Naive B cell (primary cell): ENCODE results near the gene SYNRG. TPM values are rescaled to one million over a fixed set of nuclear protein-coding genes. Genes with fewer than 3 reads are reported as not detected.

Experiments used
- ATAC-seq, 2 donors: fragments of 150-1000 bp; cut with Tn5 transposase; 2 replicates each; pipeline ENCODE4 v1.10.0; 2021; ENCODE audit warnings: low read depth in 2 of 2, mild to moderate bottlenecking in 2 of 2, moderate library complexity in 2 of 2
- DNase-seq: peaks from one replicate; pipeline ENCODE4 v3.0.0; 2022
- H3K27ac Mint-ChIP-seq, 6 donors: one replicate each; pipeline ENCODE4 v1.8.0; 2020 to 2022; ENCODE audit warnings: mild to moderate bottlenecking in 6 of 6, mixed read lengths in 6 of 6, moderate library complexity in 5 of 6, inconsistent platforms in 2 of 6
- H3K27me3 Mint-ChIP-seq, 3 donors: one replicate each; pipeline ENCODE4 v1.8.0; 2021 to 2022; ENCODE audit warnings: mixed read lengths in 3 of 3, mild to moderate bottlenecking in 1 of 3
- H3K36me3 Mint-ChIP-seq, 2 donors: one replicate each; pipeline ENCODE4 v1.8.0; 2020 to 2022; ENCODE audit warnings: mixed read lengths in 2 of 2, inconsistent platforms in 1 of 2, mild to moderate bottlenecking in 1 of 2
- H3K4me1 Mint-ChIP-seq, 3 donors: one replicate each; pipeline ENCODE4 v1.8.0; 2020 to 2022; ENCODE audit warnings: mixed read lengths in 3 of 3, inconsistent platforms in 1 of 3, mild to moderate bottlenecking in 1 of 3, moderate library complexity in 1 of 3
- H3K4me3 Mint-ChIP-seq, 8 donors: one replicate each; pipeline ENCODE4 v1.8.0; 2020 to 2022; ENCODE audit warnings: mild to moderate bottlenecking in 8 of 8, mixed read lengths in 8 of 8, moderate library complexity in 8 of 8, inconsistent platforms in 2 of 8
- H3K9me3 Mint-ChIP-seq, 7 donors: one replicate each; pipeline ENCODE4 v1.8.0; 2020 to 2022; ENCODE audit warnings: mixed read lengths in 7 of 7, mild to moderate bottlenecking in 5 of 7, inconsistent platforms in 2 of 7, moderate library complexity in 1 of 7
- polyA plus RNA-seq, 6 donors: library from polyadenylated mRNA; unstranded; fragments of 300-500 nt; fragmentation: Illumina TruSeq; gene quantifications; one replicate each; pipeline ENCODE4 v1.2.3, GENCODE V29; 2021; ENCODE audit warnings: low read depth in 6 of 6

SYNRG gene
- polyA plus RNA-seq, 6 donors from 2014 or later, result 16.0 to 82.3 (median 58.0) TPM

GRCh38 chr17:37481001-37481665 lies 128.1 kb downstream of the SYNRG start:
- ATAC-seq (no peak), DNase-seq (no peak)
- Mint-ChIP-seq H3K27ac (no peak overlapping the region), H3K4me3 (no peak overlapping the region), H3K9me3 (no peaks in the 10 kb centered on the region), H3K4me1 (no peaks in the 10 kb centered on the region), H3K27me3 (no peaks in the 10 kb centered on the region), H3K36me3 (peaks cover 7 to 16% of the 10 kb centered on the region in 2 donors)

- H3K27ac Mint-ChIP-seq, result no peak overlapping the region
- peaks cover 7 to 16% of the 10 kb centered on the region in 2 donors for H3K36me3 Mint-ChIP-seq
- no peaks in the 10 kb centered on the region for H3K27me3 Mint-ChIP-seq
- no peak overlapping the region for H3K4me3 Mint-ChIP-seq
- H3K4me1 Mint-ChIP-seq, result no peaks in the 10 kb centered on the region
- ATAC-seq, result no peak
- DNase-seq, result no peak
- no peaks in the 10 kb centered on the region for H3K9me3 Mint-ChIP-seq
Observed at GRCh38 chr17:37480427-37480826, 128.8 kb downstream of the SYNRG start.

GRCh38 chr17:37479025-37479424 lies 130.2 kb downstream of the SYNRG start:
- Mint-ChIP-seq H3K4me3 (no peak overlapping the region), H3K9me3 (no peaks in the 10 kb centered on the region), H3K27ac (peak overlapping the region in 1 of 6 donors; percentile 54), H3K27me3 (no peaks in the 10 kb centered on the region), H3K4me1 (no peaks in the 10 kb centered on the region), H3K36me3 (peaks cover 7 to 16% of the 10 kb centered on the region in 2 donors)
- DNase-seq, result no peak
- no peak for ATAC-seq

- Mint-ChIP-seq H3K27me3 (no peaks in the 10 kb centered on the region), H3K27ac (no peak overlapping the region), H3K4me1 (no peaks in the 10 kb centered on the region), H3K4me3 (no peak overlapping the region), H3K36me3 (peaks cover 14 to 22% of the 10 kb centered on the region in 2 donors), H3K9me3 (no peaks in the 10 kb centered on the region)
- ATAC-seq (no peak), DNase-seq (no peak)
Observed at GRCh38 chr17:37478187-37478586, 131.0 kb downstream of the SYNRG start.

GRCh38 chr17:37476431-37477120 lies 132.6 kb downstream of the SYNRG start:
- Mint-ChIP-seq H3K4me1 (no peaks in the 10 kb centered on the region), H3K27ac (no peak overlapping the region), H3K4me3 (no peak overlapping the region), H3K27me3 (no peaks in the 10 kb centered on the region), H3K9me3 (no peaks in the 10 kb centered on the region), H3K36me3 (peaks cover 15 to 30% of the 10 kb centered on the region in 2 donors)
- ATAC-seq (no peak), DNase-seq (no peak)

GRCh38 chr17:37475731-37476420 lies 133.3 kb downstream of the SYNRG start:
- Mint-ChIP-seq H3K4me1 (no peaks in the 10 kb centered on the region), H3K36me3 (peaks cover 19 to 37% of the 10 kb centered on the region in 2 donors), H3K4me3 (no peak overlapping the region), H3K27me3 (no peaks in the 10 kb centered on the region), H3K27ac (no peak overlapping the region), H3K9me3 (no peaks in the 10 kb centered on the region)
- DNase-seq (no peak), ATAC-seq (no peak)

GRCh38 chr17:37470181-37470580 lies 139.0 kb downstream of the SYNRG start:
- H3K4me1 Mint-ChIP-seq, result no peaks in the 10 kb centered on the region
- no peak overlapping the region for H3K27ac Mint-ChIP-seq
- H3K36me3 Mint-ChIP-seq, result peaks cover 24 to 27% of the 10 kb centered on the region in 2 donors
- DNase-seq, result no peak
- no peak overlapping the region for H3K4me3 Mint-ChIP-seq
- no peaks in the 10 kb centered on the region for H3K27me3 Mint-ChIP-seq
- H3K9me3 Mint-ChIP-seq, result no peaks in the 10 kb centered on the region
- no peak for ATAC-seq

GRCh38 chr17:37466471-37466870 lies 142.7 kb downstream of the SYNRG start:
- ATAC-seq (no peak), DNase-seq (no peak)
- H3K27ac Mint-ChIP-seq, result no peak overlapping the region
- H3K9me3 Mint-ChIP-seq, result no peaks in the 10 kb centered on the region
- peaks cover 12 to 17% of the 10 kb centered on the region in 2 donors for H3K36me3 Mint-ChIP-seq
- no peak overlapping the region for H3K4me3 Mint-ChIP-seq
- H3K4me1 Mint-ChIP-seq, result no peaks in the 10 kb centered on the region
- no peaks in the 10 kb centered on the region for H3K27me3 Mint-ChIP-seq

DNA sequence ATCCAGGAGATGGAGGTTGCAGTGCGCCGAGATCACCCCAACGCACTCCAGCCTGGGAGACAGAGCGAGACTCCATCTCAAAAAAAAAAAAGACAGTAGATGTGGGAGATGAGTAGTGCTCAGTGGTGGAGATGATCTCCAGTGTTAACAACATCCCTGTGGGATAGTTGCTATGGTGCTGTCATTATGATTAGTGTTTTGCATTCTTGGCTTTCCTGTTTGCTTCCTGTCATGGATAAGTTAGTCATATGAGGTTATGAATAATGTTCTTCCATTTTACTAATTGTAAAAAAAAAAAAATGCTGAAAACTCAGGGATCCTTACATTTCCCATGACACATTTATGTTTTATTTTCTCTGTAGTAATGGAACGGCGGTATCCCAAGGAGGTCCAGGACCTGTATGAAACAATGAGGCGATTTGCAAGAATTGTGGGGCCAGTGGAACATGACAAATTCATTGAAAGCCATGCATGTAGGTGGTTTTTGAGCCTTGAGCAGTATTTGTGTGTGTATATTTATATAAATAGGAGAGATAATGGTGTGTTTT lies 144.1 kb downstream of the SYNRG start:
- Mint-ChIP-seq H3K4me1 (peaks cover 0 to 5% (median 0%) of the 10 kb centered on the region in 3 donors), H3K36me3 (peaks cover 0 to 5% of the 10 kb centered on the region in 2 donors)
- ATAC-seq, result no peak

More for the DNA sequence above, 144.1 kb downstream of the SYNRG start:
- no peak overlapping the region for H3K27ac Mint-ChIP-seq
- H3K27me3 Mint-ChIP-seq, result no peaks in the 10 kb centered on the region
- H3K4me3 Mint-ChIP-seq, result no peak overlapping the region
- no peaks in the 10 kb centered on the region for H3K9me3 Mint-ChIP-seq
- DNase-seq, result no peak

Other genes with a start within 250 kb of the SYNRG start
- not detected for gene C17orf78, start 233.4 kb downstream of the SYNRG start, polyA plus RNA-seq
- 10 to 100 TPM in 2 of 6 donors, 1 to 10 TPM in 4; 4.7 to 12.7 (median 7.7) TPM for gene ACACA, start 202.6 kb downstream of the SYNRG start, polyA plus RNA-seq
- 10 to 100 TPM in 2 of 6 donors, 1 to 10 TPM in 4; 4.3 to 16.3 (median 6.2) TPM for gene TADA2A, start 202.5 kb downstream of the SYNRG start, polyA plus RNA-seq
- gene DUSP14, start 119.5 kb downstream of the SYNRG start, polyA plus RNA-seq, result 1 to 10 TPM; 3.4 to 8.0 (median 5.4) TPM
- 10 to 100 TPM in 4 of 6 donors, 1 to 10 TPM in 2; 5.5 to 16.9 (median 12.3) TPM for gene DDX52, start 34.0 kb upstream of the SYNRG start, polyA plus RNA-seq
- gene HNF1B, start 135.6 kb upstream of the SYNRG start, polyA plus RNA-seq, result under 1 TPM in 1 of 6 donors, not detected in 5; 0.09 TPM